Measurements from ENCODE around the gene VIPAS39. TPM values are rescaled to one million over a fixed set of nuclear protein-coding genes. Genes with fewer than 3 reads are reported as not detected.

The VIPAS39 gene
- polyA plus RNA-seq, 1 donor (not counting 4 experiments of a cell fraction or from before 2014, with no cell fraction given) = 24.5 TPM

DNA sequence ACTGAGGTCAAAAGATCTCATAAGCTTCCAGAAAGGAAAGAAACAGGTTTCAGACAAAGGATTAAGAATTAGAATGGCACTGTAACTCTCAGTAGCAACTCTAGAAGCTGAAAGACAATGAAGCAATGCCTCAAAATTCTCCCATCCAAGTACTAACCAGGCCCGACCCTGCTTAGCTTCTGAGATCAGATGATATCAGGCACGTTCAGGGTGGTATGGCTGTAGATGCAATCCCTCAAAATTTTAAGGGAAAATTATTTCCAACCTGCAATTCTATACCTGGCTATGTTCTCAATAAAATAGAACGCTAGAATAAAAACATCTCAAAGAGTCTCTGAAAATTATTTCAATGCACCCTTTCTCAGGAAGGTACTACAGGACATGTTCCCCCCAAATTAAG is 53.6 kb downstream of the VIPAS39 start:
- dilution Hi-C loops (cut with MboI; ENCODE audit: extremely low pct_ligation_motif_present, low sequenced_read_pairs) = no loop called here
- FAIRE-seq (no peak), DNase-seq (ENCODE audit: low read depth, low spot score) (no peak)
- H3K9me3 ChIP-seq (ENCODE audit: control insufficient read depth, low read depth, low read length) = no peaks in the 10 kb centered on the region
- H3K9me1 ChIP-seq (ENCODE audit: control insufficient read depth, extremely low read depth, insufficient read depth, low read length) = no peaks in the 10 kb centered on the region
- no peaks in the 10 kb centered on the region for H3K79me2 ChIP-seq (ENCODE audit: control insufficient read depth, insufficient read depth, low read length)
- H4K20me1 ChIP-seq (ENCODE audit: control insufficient read depth, extremely low read depth, insufficient read depth, low read length) = no peaks in the 10 kb centered on the region
- no peak for TF ChIP-seq EZH2 (IDR thresholded peaks at IDR 0.05; ENCODE audit: low read length)
- TF ChIP-seq, protein P1, sequence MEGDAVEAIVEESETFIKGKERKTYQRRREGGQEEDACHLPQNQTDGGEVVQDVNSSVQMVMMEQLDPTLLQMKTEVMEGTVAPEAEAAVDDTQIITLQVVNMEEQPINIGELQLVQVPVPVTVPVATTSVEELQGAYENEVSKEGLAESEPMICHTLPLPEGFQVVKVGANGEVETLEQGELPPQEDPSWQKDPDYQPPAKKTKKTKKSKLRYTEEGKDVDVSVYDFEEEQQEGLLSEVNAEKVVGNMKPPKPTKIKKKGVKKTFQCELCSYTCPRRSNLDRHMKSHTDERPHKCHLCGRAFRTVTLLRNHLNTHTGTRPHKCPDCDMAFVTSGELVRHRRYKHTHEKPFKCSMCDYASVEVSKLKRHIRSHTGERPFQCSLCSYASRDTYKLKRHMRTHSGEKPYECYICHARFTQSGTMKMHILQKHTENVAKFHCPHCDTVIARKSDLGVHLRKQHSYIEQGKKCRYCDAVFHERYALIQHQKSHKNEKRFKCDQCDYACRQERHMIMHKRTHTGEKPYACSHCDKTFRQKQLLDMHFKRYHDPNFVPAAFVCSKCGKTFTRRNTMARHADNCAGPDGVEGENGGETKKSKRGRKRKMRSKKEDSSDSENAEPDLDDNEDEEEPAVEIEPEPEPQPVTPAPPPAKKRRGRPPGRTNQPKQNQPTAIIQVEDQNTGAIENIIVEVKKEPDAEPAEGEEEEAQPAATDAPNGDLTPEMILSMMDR (optimal IDR thresholded peaks at IDR 0.05 in 1 of 3, IDR thresholded peaks at IDR 0.05 in 1 of 3, conservative IDR thresholded peaks at IDR 0.05 in 1 of 3; ENCODE audit: extremely low read depth in 1 of 3, insufficient read depth in 2 of 3, low read length in 3 of 3) = no peak
- H3K27ac ChIP-seq (ENCODE audit: control insufficient read depth, insufficient read depth, low read length) = no peak overlapping the region
- H3K27me3 ChIP-seq (ENCODE audit: control insufficient read depth, extremely low read depth, insufficient read depth, low read length) = no peaks in the 10 kb centered on the region
- H3K4me2 ChIP-seq (ENCODE audit: control insufficient read depth, extremely low read depth, insufficient read depth, low read depth, low read length) = no peak overlapping the region
- H3K36me3 ChIP-seq (ENCODE audit: control insufficient read depth in 2 of 2, extremely low read depth in 1 of 2, insufficient read depth in 2 of 2, low read length in 2 of 2) = peaks cover 0 to 1% of the 10 kb centered on the region in 2 experiments
- H3K9ac ChIP-seq (ENCODE audit: control insufficient read depth, extremely low read depth, insufficient read depth, low read length) = no peak overlapping the region
- no peak overlapping the region for H3K4me3 ChIP-seq (ENCODE audit: control insufficient read depth in 2 of 3, extremely low read depth in 1 of 3, insufficient read depth in 2 of 3, low read depth in 1 of 3, low read length in 3 of 3)
- no peak overlapping the region for H2AFZ ChIP-seq (ENCODE audit: control insufficient read depth, low read length)
- H3K4me1 ChIP-seq (ENCODE audit: control insufficient read depth, extremely low read depth, insufficient read depth, low read length) = no peaks in the 10 kb centered on the region

DNA sequence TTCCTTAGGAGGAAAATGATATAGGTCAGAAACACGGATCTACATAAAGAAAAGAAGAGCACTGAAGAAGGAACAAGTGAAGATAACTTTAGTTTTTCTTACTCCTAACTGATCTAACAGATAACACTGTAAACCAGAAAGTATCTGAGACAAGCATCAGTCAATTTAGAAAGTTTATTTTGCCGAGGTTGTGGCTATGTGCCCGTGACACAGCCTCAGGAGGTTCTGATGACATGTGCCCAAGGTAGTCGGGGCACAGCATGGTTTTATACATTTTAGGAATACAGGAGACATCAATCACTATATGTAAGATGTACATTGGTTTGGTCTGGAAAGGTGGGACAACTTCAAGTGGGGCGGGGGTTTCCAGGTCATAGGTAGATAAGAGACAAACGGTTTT is 57.2 kb downstream of the VIPAS39 start:
- H3K27me3 ChIP-seq (ENCODE audit: control insufficient read depth, extremely low read depth, insufficient read depth, low read length) = no peaks in the 10 kb centered on the region
- H3K36me3 ChIP-seq (ENCODE audit: control insufficient read depth in 2 of 2, extremely low read depth in 1 of 2, insufficient read depth in 2 of 2, low read length in 2 of 2) = no peaks in the 10 kb centered on the region
- no peaks in the 10 kb centered on the region for H3K9me3 ChIP-seq (ENCODE audit: control insufficient read depth, low read depth, low read length)
- no peaks in the 10 kb centered on the region for H3K4me1 ChIP-seq (ENCODE audit: control insufficient read depth, extremely low read depth, insufficient read depth, low read length)
- no peak for TF ChIP-seq EZH2 (IDR thresholded peaks at IDR 0.05; ENCODE audit: low read length)
- TF ChIP-seq, protein P1 (optimal IDR thresholded peaks at IDR 0.05 in 1 of 3, IDR thresholded peaks at IDR 0.05 in 1 of 3, conservative IDR thresholded peaks at IDR 0.05 in 1 of 3; ENCODE audit: extremely low read depth in 1 of 3, insufficient read depth in 2 of 3, low read length in 3 of 3) = no peak
- DNase-seq (ENCODE audit: low read depth, low spot score) (no peak), FAIRE-seq (no peak)
- no peak overlapping the region for H3K4me3 ChIP-seq (ENCODE audit: control insufficient read depth in 2 of 3, extremely low read depth in 1 of 3, insufficient read depth in 2 of 3, low read depth in 1 of 3, low read length in 3 of 3)
- H3K79me2 ChIP-seq (ENCODE audit: control insufficient read depth, insufficient read depth, low read length) = no peaks in the 10 kb centered on the region
- dilution Hi-C loops (cut with MboI; ENCODE audit: extremely low pct_ligation_motif_present, low sequenced_read_pairs) = no loop called here
- no peak overlapping the region for H3K9ac ChIP-seq (ENCODE audit: control insufficient read depth, extremely low read depth, insufficient read depth, low read length)
- no peaks in the 10 kb centered on the region for H4K20me1 ChIP-seq (ENCODE audit: control insufficient read depth, extremely low read depth, insufficient read depth, low read length)
- H2AFZ ChIP-seq (ENCODE audit: control insufficient read depth, low read length) = no peak overlapping the region
- H3K9me1 ChIP-seq (ENCODE audit: control insufficient read depth, extremely low read depth, insufficient read depth, low read length) = no peaks in the 10 kb centered on the region
- no peak overlapping the region for H3K27ac ChIP-seq (ENCODE audit: control insufficient read depth, insufficient read depth, low read length)
- no peak overlapping the region for H3K4me2 ChIP-seq (ENCODE audit: control insufficient read depth, extremely low read depth, insufficient read depth, low read depth, low read length)

Data from keratinocyte (primary cell).